ENCODE results near the gene CNIH3. TPM values are rescaled to one million over a fixed set of nuclear protein-coding genes. Genes with fewer than 3 reads are reported as not detected.

CNIH3 gene
- total and polyA plus RNA-seq, 8 donors: 2.0 to 10.5 (median 3.6) TPM

DNA sequence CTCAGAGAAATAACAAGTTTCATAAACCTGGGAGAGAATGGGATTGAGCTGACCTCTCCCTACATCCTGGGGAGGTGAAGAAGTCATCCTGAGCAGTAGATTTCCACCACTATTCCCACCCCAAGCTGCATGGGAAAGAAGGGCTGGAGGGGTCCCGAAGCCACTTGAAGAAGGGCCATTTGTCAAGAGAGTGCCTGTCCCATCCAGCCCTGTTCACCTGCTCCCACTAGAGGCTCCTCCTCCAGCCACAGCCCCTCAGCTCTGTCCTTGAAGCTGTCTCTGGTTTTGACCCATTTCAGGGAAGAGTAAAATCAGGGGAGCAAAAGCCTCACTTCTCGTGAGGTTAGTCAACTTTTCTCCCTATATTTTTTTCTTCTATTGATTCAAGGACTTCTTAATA is 157.5 kb downstream of the CNIH3 start:
- DNase-seq (no peak), FAIRE-seq (no peak), ATAC-seq (no peak)
- Histone ChIP-seq H3K27ac (no peak overlapping the region), H3K27me3 (no peaks in the 10 kb centered on the region), H3K4me3 (no peak overlapping the region), H3K9me3 (no peaks in the 10 kb centered on the region), H3K4me1 (no peaks in the 10 kb centered on the region), H3K36me3 (no peaks in the 10 kb centered on the region)
- intact Hi-C loops (cut with DNase I): no loop called here
- 84 to 89% methylated on average over 2 of the region's 2 CpGs for WGBS, 2 donors
- TF ChIP-seq CTCF (IDR thresholded peaks at IDR 0.05): no peak

- Histone ChIP-seq H3K36me3 (no peaks in the 10 kb centered on the region), H3K9me3 (no peaks in the 10 kb centered on the region), H3K27ac (no peak overlapping the region), H3K4me3 (no peak overlapping the region), H3K27me3 (no peaks in the 10 kb centered on the region), H3K4me1 (no peaks in the 10 kb centered on the region)
- FAIRE-seq (no peak), ATAC-seq (no peak), DNase-seq (no peak)
- no peak for TF ChIP-seq CTCF (IDR thresholded peaks at IDR 0.05)
- intact Hi-C loops (cut with DNase I): no loop called here
- WGBS, 2 donors: 96 to 100% methylated on average over 2 of the region's 2 CpGs
These were observed 158.3 kb downstream of the CNIH3 start for GRCh38 chr1:224774378-224774777.

DNA sequence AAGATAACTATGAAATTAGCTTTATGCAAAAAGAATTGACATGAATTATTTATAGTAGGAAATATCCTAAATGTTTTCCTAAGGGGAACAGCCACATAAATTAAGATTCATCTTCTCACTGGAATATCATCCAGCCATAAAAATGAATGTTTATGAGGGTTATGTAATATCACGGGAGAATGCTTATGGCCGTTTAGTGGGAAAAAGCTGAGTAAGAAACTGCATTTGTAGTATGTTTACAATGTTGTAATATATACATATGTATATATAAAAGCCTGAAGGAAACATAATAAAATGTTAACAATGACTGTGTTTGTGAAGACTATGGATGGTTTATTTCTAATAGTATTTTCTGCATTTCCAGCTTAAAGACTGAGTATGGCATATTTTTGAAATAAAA is 161.1 kb downstream of the CNIH3 start:
- DNase-seq: no peak
- ATAC-seq: no peak
- Histone ChIP-seq H3K9me3 (no peaks in the 10 kb centered on the region), H3K4me3 (no peak overlapping the region), H3K4me1 (no peaks in the 10 kb centered on the region), H3K27me3 (no peaks in the 10 kb centered on the region), H3K36me3 (no peaks in the 10 kb centered on the region), H3K27ac (no peak overlapping the region)
- no peak for FAIRE-seq
- TF ChIP-seq CTCF (IDR thresholded peaks at IDR 0.05): no peak
- intact Hi-C loops (cut with DNase I): no loop called here
- 79 to 87% methylated on average over 2 of the region's 2 CpGs for WGBS, 2 donors

DNA sequence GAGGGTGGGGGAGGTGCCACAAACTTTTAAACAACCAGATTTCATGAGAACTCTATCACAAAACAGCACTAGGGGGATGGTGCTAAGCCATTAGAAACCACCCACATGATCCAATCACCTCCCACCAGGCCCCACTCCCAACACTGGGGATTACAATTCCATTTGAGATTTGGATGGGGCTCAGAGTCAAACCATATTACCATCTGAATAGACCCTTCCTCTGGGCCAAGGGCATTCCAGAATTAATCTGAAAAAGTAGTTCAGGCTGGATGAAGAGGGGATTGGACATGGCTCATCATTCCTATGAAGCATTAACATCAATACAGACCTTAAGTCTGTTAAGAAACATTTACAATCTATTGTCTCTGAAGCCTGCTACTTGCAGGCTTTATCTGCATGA is 163.4 kb downstream of the CNIH3 start:
- no peaks in the 10 kb centered on the region for H3K4me1 ChIP-seq
- no peaks in the 10 kb centered on the region for H3K36me3 ChIP-seq
- FAIRE-seq: no peak
- ATAC-seq: no peak
- no peak for DNase-seq
- TF ChIP-seq CTCF (IDR thresholded peaks at IDR 0.05): no peak
- H3K9me3 ChIP-seq: no peaks in the 10 kb centered on the region
- H3K27ac ChIP-seq: no peak overlapping the region
- intact Hi-C loops (cut with DNase I): no loop called here
- H3K27me3 ChIP-seq: no peaks in the 10 kb centered on the region
- no peak overlapping the region for H3K4me3 ChIP-seq

DNA sequence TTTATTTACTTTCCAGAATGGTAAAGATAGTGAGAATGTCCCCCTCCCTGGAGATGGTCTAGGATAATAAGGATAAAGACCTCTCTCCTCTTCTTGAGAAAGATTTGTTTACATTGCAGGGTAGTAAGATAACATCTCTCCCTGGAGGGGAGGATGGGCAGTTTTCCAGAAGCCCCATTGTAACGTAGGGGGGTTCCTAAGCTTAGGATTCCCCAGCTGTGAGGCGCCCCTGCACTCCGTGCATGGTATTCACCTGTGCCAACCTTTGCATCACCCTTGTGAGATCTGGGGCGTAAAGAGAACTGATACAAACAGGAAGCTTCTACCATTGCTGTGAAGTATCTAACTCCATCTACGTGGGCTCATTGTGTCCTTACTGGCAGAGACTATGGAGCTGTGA is 164.6 kb downstream of the CNIH3 start:
- no peak for FAIRE-seq

More for the DNA sequence above, 164.6 kb downstream of the CNIH3 start:
- no peak overlapping the region for H3K27ac ChIP-seq
- ATAC-seq (no peak), DNase-seq (no peak)
- no peaks in the 10 kb centered on the region for H3K27me3 ChIP-seq
- no peaks in the 10 kb centered on the region for H3K36me3 ChIP-seq
- H3K9me3 ChIP-seq: no peaks in the 10 kb centered on the region
- 72 to 73% methylated on average over 5 of the region's 5 CpGs for WGBS, 2 donors
- TF ChIP-seq CTCF (IDR thresholded peaks at IDR 0.05): no peak
- intact Hi-C loops (cut with DNase I): no loop called here
- no peaks in the 10 kb centered on the region for H3K4me1 ChIP-seq
- no peak overlapping the region for H3K4me3 ChIP-seq
